ENCODE data around the gene PRSS22.
A peak's percentile ranks its signal among the peaks of the same experiment; 100 is the strongest.

The PRSS22 gene

GRCh38 chr16:2840914-2841313 lies 17.1 kb downstream of the PRSS22 start:
- no peak for DNase-seq (ENCODE audit: extremely low read depth, low read depth)
- TF ChIP-seq, protein P1, sequence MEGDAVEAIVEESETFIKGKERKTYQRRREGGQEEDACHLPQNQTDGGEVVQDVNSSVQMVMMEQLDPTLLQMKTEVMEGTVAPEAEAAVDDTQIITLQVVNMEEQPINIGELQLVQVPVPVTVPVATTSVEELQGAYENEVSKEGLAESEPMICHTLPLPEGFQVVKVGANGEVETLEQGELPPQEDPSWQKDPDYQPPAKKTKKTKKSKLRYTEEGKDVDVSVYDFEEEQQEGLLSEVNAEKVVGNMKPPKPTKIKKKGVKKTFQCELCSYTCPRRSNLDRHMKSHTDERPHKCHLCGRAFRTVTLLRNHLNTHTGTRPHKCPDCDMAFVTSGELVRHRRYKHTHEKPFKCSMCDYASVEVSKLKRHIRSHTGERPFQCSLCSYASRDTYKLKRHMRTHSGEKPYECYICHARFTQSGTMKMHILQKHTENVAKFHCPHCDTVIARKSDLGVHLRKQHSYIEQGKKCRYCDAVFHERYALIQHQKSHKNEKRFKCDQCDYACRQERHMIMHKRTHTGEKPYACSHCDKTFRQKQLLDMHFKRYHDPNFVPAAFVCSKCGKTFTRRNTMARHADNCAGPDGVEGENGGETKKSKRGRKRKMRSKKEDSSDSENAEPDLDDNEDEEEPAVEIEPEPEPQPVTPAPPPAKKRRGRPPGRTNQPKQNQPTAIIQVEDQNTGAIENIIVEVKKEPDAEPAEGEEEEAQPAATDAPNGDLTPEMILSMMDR (IDR thresholded peaks at IDR 0.05; ENCODE audit: low read depth, low read length) = no peak

GRCh38 chr16:2839650-2840450 lies 18.1 kb downstream of the PRSS22 start:
- TF ChIP-seq, protein P1 (IDR thresholded peaks at IDR 0.05; ENCODE audit: low read depth, low read length) = no peak
- DNase-seq (ENCODE audit: extremely low read depth, low read depth) = no peak

DNA sequence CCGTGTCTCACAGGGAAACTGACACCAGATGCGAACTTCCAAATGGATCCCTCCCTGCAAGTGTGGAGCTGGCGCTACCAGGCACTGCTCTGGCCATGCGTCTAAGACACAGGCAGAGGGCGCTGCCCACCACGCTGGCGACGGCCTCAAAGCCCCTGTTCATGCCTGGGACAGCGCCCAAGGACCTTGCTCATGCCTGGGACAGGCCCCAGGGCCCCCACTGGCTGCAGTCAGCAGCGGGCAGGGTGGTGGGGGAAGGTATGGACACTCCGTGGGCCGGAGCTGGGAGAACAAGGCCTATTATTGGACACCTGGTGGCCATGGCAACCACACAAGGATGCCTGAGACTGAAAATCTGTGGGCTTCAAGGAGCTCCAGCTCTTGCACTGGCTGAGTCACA lies 19.0 kb downstream of the PRSS22 start:
- DNase-seq (ENCODE audit: extremely low read depth, low read depth) = peak; percentile 67

DNA sequence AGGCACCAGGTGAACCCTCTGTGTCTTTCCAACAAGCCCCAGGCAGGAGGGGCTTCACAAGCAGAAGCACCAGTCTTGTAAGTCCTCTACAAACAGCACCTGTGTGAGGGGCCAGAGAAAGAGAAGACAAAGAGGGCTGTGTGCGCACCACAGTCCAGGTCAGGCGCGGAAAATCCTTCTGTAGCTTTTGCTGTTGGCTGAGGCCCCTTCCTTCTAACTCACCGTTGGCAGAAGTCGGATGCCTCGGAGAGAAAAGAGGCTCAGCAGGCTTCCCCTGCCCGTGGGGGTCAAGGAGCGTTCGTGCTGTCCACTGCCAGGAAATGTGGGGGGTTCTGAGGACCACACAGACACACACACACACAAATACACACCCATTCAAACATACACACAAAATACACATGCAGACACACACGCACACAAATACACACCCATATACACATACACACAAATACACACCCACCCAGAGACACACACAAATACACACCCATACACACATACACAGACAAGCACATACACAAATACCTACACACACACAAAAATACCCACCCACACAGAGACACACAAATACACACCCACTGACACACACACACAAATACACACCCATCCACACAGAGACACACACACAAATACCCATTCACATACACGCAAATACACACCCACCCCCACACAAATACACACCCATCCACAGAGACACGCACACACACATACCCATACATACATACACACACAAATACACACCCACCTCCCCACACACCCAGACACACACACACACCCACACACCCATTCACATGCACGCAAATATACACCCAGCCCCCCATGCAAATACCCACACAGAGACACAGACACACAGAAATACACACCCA lies 21.1 kb downstream of the PRSS22 start:
- TF ChIP-seq, protein P1 (IDR thresholded peaks at IDR 0.05; ENCODE audit: low read depth, low read length) = no peak
- no peak for DNase-seq (ENCODE audit: extremely low read depth, low read depth)

More for the DNA sequence above, 19.0 kb downstream of the PRSS22 start:
- TF ChIP-seq, protein P1 (IDR thresholded peaks at IDR 0.05; ENCODE audit: low read depth, low read length) = peak; percentile 95

DNA sequence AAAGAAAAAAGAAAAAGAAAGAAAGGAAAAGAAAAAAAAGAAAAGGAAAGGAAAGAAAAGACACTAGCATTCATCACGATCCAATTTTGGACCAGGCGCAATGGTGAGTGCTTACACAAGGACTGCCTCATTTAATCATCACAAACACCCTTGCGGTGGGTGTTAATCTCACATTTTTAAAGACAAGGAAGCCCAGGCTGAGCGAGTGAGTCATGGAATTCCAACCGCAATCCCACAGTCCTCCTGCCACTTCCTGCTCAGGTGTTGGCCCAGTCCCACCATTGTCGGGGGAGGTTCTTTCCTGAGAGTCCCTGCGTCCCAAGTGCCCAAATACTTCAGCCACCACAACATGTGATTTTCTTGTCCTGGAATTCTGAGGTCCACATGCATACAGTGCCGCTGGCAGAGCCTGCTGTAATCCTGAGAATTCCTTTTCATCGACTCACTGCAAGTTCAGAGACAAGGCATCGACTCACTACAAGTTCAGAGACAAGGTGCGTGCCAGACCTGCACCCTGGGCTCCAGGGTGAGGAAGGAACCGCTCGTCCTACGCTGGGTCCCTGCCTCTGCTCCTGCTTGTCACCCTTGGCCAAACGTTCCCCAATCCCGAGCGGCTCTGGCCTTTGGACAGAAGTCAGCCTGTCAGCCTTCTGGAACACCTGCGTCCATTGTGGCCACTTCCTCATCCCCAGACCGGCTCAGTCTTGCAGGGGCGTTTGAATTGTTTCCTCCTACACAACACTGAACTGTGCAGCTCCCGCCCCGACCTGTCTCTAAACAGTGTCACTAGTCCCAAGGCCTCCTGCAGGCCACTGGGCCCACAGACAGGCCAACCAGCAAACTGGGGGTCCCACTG lies 22.1 kb downstream of the PRSS22 start:
- TF ChIP-seq, protein P1 (IDR thresholded peaks at IDR 0.05; ENCODE audit: low read depth, low read length) = no peak
- DNase-seq (ENCODE audit: extremely low read depth, low read depth) = peak; percentile 48

DNA sequence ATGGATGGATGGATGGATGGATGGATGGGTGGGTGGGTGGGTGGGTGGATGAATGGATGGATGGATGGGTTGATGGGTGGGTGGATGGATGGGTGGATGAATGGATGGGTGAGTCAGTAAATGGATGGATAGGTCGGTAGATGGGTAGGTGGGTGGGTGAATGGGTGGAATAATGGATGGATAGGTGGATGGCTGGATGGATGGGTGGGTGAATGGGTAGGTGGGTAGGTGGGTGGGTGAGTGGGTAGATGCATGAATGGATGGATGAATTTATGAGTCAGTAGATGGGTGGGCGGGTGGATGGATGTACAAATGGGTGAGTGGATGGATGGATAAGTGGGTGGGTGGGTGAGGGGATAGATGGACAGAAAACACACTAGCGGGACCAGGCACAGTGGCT lies 23.0 kb downstream of the PRSS22 start:
- no peak for DNase-seq (ENCODE audit: extremely low read depth, low read depth)
- TF ChIP-seq, protein P1 (IDR thresholded peaks at IDR 0.05; ENCODE audit: low read depth, low read length) = no peak
